Measurements from ENCODE around the gene VPS72.
A peak's percentile ranks its signal among the peaks of the same experiment; 100 is the strongest.
"Not testable (repeated sequence)": the region's sequence is repeated elsewhere in the genome, so short reads cannot be mapped to it uniquely, and the experiment has no call there.

Gene VPS72

GRCh38 chr1:151189637-151190445 lies at the start of gene VPS72:
VPS72 (minus strand) TSS chr1:151190197; CDS start chr1:151190121, 76 bp downstream.
- Histone ChIP-seq H3K36me3 (ENCODE audit: control insufficient read depth, insufficient read depth, low read length) (peaks cover 4% of the 10 kb centered on the region), H3K9ac (ENCODE audit: low read depth, low read length) (peak within 1 kb of the TSS; percentile 74), H3K4me1 (ENCODE audit: control insufficient read depth, insufficient read depth, low read length) (no peaks in the 10 kb centered on the region), H3K4me3 (ENCODE audit: low read depth, low read length) (peak within 1 kb of the TSS; percentile 80), H3K9me3 (ENCODE audit: control insufficient read depth, insufficient read depth, low read length) (no peaks in the 10 kb centered on the region), H3K27me3 (ENCODE audit: control insufficient read depth, insufficient read depth, low read length) (no peaks in the 10 kb centered on the region)

GRCh38 chr1:151238467-151238739 lies 48.4 kb upstream of the VPS72 start:
- Histone ChIP-seq H3K4me1 (ENCODE audit: control insufficient read depth, insufficient read depth, low read length) (no peaks in the 10 kb centered on the region), H3K27me3 (ENCODE audit: control insufficient read depth, insufficient read depth, low read length) (no peaks in the 10 kb centered on the region), H3K36me3 (ENCODE audit: control insufficient read depth, insufficient read depth, low read length) (peaks cover 72% of the 10 kb centered on the region), H3K4me3 (ENCODE audit: low read depth, low read length) (no peak overlapping the region), H3K9me3 (ENCODE audit: control insufficient read depth, insufficient read depth, low read length) (no peaks in the 10 kb centered on the region), H3K9ac (ENCODE audit: low read depth, low read length) (no peak overlapping the region)

DNA sequence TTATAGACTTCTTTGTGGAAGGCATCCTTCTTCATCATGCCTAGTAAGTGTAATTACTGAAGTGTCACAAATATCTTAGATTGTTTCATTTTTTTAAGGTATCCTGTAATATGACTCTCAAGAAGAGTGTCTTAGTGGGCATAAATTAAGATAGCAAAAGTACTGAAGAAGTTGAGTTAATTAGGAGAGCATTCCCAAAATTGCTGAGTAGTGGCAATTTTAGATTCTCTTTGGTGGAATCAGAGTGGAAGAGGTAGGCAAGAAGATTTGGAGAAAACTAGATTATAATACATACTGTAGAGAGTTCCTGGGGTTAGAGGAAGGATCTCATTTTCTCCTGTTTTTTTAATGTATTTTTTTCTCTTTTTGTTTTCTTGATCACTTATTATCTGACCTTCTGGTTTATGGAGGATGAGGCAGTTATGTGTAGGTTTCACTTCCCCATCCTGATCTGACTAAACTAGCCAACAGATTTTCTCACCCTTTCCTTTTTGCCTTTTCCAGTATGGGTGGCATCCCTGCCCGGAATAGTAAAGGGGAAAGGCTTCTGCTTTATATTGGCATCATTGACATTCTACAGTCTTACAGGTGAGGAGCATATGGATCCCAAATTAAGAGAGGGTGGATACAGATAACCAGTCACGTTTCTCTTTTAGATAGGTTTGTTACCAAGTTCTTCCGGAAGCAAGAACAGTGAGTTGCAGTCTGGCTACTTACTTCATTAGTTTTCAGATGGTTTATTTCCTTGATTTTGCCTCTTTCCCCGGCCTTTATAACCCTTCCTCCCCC lies 47.9 kb upstream of the VPS72 start:
- no peak overlapping the region for H3K9ac ChIP-seq (ENCODE audit: low read depth, low read length)
- H3K4me3 ChIP-seq (ENCODE audit: low read depth, low read length) = no peak overlapping the region
- H3K9me3 ChIP-seq (ENCODE audit: control insufficient read depth, insufficient read depth, low read length) = no peaks in the 10 kb centered on the region
- H3K27me3 ChIP-seq (ENCODE audit: control insufficient read depth, insufficient read depth, low read length) = no peaks in the 10 kb centered on the region
- H3K4me1 ChIP-seq (ENCODE audit: control insufficient read depth, insufficient read depth, low read length) = no peaks in the 10 kb centered on the region
- H3K36me3 ChIP-seq (ENCODE audit: control insufficient read depth, insufficient read depth, low read length) = peaks cover 67% of the 10 kb centered on the region

- Histone ChIP-seq H3K9ac (ENCODE audit: low read depth, low read length) (no peak overlapping the region), H3K4me1 (ENCODE audit: control insufficient read depth, insufficient read depth, low read length) (no peaks in the 10 kb centered on the region), H3K4me3 (ENCODE audit: low read depth, low read length) (no peak overlapping the region), H3K27me3 (ENCODE audit: control insufficient read depth, insufficient read depth, low read length) (no peaks in the 10 kb centered on the region), H3K36me3 (ENCODE audit: control insufficient read depth, insufficient read depth, low read length) (peaks cover 65% of the 10 kb centered on the region), H3K9me3 (ENCODE audit: control insufficient read depth, insufficient read depth, low read length) (no peaks in the 10 kb centered on the region)
These were observed 45.2 kb upstream of the VPS72 start for GRCh38 chr1:151235235-151235634.

DNA sequence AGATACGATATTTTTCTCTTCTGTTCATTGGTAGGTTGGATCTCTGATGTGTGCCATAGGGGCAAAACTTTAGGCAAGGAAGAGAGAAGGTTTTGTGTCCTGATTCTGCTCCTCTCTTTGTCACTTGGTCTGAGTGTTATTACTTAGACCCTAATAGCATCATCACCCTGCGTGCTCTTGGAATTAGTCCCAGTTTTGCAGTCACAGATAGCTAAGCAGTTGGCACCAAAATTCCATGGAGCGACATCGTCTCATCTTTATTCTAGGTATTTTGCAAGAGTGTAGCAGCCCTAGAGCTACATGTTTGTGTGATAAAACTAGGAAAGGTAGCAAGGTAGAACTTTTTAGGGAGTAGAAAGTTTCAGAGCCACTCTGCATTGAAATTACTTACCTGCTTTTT lies 32.1 kb upstream of the VPS72 start:
- peaks cover 10% of the 10 kb centered on the region for H3K36me3 ChIP-seq (ENCODE audit: control insufficient read depth, insufficient read depth, low read length)
- H3K9me3 ChIP-seq (ENCODE audit: control insufficient read depth, insufficient read depth, low read length) = no peaks in the 10 kb centered on the region
- no peaks in the 10 kb centered on the region for H3K4me1 ChIP-seq (ENCODE audit: control insufficient read depth, insufficient read depth, low read length)
- H3K9ac ChIP-seq (ENCODE audit: low read depth, low read length) = no peak overlapping the region
- no peak overlapping the region for H3K4me3 ChIP-seq (ENCODE audit: low read depth, low read length)
- H3K27me3 ChIP-seq (ENCODE audit: control insufficient read depth, insufficient read depth, low read length) = no peaks in the 10 kb centered on the region

- H3K4me3 ChIP-seq (ENCODE audit: low read depth, low read length) = no peak overlapping the region
- no peaks in the 10 kb centered on the region for H3K4me1 ChIP-seq (ENCODE audit: control insufficient read depth, insufficient read depth, low read length)
- H3K36me3 ChIP-seq (ENCODE audit: control insufficient read depth, insufficient read depth, low read length) = peaks cover 10% of the 10 kb centered on the region
- no peaks in the 10 kb centered on the region for H3K27me3 ChIP-seq (ENCODE audit: control insufficient read depth, insufficient read depth, low read length)
- no peak overlapping the region for H3K9ac ChIP-seq (ENCODE audit: low read depth, low read length)
- no peaks in the 10 kb centered on the region for H3K9me3 ChIP-seq (ENCODE audit: control insufficient read depth, insufficient read depth, low read length)
These were observed 31.6 kb upstream of the VPS72 start for GRCh38 chr1:151221616-151222015.

GRCh38 chr1:151213560-151213959 lies 23.6 kb upstream of the VPS72 start:
- Histone ChIP-seq H3K9me3 (ENCODE audit: control insufficient read depth, insufficient read depth, low read length) (no peaks in the 10 kb centered on the region), H3K4me3 (ENCODE audit: low read depth, low read length) (no peak overlapping the region), H3K9ac (ENCODE audit: low read depth, low read length) (no peak overlapping the region), H3K36me3 (ENCODE audit: control insufficient read depth, insufficient read depth, low read length) (peaks cover 5% of the 10 kb centered on the region), H3K27me3 (ENCODE audit: control insufficient read depth, insufficient read depth, low read length) (no peaks in the 10 kb centered on the region), H3K4me1 (ENCODE audit: control insufficient read depth, insufficient read depth, low read length) (no peaks in the 10 kb centered on the region)

GRCh38 chr1:151211972-151212705 lies 22.1 kb upstream of the VPS72 start:
- Histone ChIP-seq H3K9ac (ENCODE audit: low read depth, low read length) (no peak overlapping the region), H3K36me3 (ENCODE audit: control insufficient read depth, insufficient read depth, low read length) (peaks cover 5% of the 10 kb centered on the region), H3K27me3 (ENCODE audit: control insufficient read depth, insufficient read depth, low read length) (no peaks in the 10 kb centered on the region)

DNA sequence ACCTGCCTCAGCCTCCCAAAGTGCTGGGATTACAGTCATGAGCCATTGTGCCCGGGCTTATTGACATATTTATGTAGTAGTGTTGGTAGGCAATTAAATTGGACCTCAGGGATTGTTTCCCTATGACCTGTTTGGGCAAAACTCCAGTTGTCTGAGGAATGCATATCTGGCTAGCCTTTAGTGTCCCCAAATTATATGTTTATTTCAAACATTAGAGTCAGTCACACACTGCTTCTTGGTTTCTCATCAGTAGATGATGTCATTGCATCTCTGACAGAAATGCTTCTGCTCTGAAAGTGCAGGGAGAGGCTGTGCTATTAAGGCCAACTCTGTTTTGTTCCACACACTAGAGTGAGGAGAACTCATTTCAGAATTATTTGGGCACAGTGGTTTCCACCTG lies 20.8 kb upstream of the VPS72 start:
- Histone ChIP-seq H3K9ac (ENCODE audit: low read depth, low read length) (no peak overlapping the region), H3K36me3 (ENCODE audit: control insufficient read depth, insufficient read depth, low read length) (peaks cover 10% of the 10 kb centered on the region), H3K27me3 (ENCODE audit: control insufficient read depth, insufficient read depth, low read length) (no peaks in the 10 kb centered on the region)

More at GRCh38 chr1:151211972-151212705, 22.1 kb upstream of the VPS72 start:
- Histone ChIP-seq H3K4me1 (ENCODE audit: control insufficient read depth, insufficient read depth, low read length) (no peaks in the 10 kb centered on the region), H3K9me3 (ENCODE audit: control insufficient read depth, insufficient read depth, low read length) (no peaks in the 10 kb centered on the region), H3K4me3 (ENCODE audit: low read depth, low read length) (no peak overlapping the region)

GRCh38 chr1:151205381-151205965 lies 15.5 kb upstream of the VPS72 start:
- not testable (repeated sequence) for H3K4me3 ChIP-seq (ENCODE audit: low read depth, low read length); H3K27me3 ChIP-seq (ENCODE audit: control insufficient read depth, insufficient read depth, low read length); H3K4me1 ChIP-seq (ENCODE audit: control insufficient read depth, insufficient read depth, low read length); H3K9ac ChIP-seq (ENCODE audit: low read depth, low read length); H3K9me3 ChIP-seq (ENCODE audit: control insufficient read depth, insufficient read depth, low read length)
- peaks cover 18% of the 10 kb centered on the region for H3K36me3 ChIP-seq (ENCODE audit: control insufficient read depth, insufficient read depth, low read length)

More for the DNA sequence above, 20.8 kb upstream of the VPS72 start:
- H3K4me1 ChIP-seq (ENCODE audit: control insufficient read depth, insufficient read depth, low read length) = no peaks in the 10 kb centered on the region
- H3K9me3 ChIP-seq (ENCODE audit: control insufficient read depth, insufficient read depth, low read length) = no peaks in the 10 kb centered on the region
- H3K4me3 ChIP-seq (ENCODE audit: low read depth, low read length) = no peak overlapping the region

DNA sequence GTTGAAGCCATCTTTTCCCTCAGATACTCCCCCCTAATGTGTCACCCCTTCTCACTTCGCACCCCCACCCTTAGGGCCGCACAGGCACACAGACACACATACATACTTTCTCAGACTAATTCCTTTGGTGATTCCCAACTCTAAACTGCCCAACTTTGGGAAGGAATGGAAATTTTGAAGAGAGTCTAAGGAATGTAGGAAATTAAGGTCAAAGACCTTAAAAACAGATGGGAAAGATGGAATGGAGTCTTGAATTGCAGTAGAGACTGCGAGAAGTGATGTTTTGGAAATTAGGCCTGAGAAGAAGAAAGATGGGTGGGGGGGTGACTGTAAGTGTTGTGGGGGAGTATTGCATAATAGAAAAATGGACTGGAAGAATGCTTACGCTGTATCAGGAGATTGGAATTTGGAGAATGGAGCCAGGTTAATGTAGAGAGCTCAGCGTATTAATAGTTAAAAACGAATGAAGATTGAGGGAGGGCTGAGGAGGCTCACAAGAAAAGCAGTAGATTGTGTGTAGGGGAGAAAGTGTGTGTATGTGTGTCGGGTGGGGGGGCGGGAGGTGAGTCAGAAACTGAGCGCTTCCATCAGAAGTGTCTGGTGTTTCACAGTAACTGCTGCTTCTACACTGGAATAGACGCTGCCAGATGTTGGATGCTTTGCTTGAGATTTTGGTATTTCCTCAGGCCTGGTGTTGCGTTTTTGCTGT lies 10.0 kb upstream of the VPS72 start:
- Histone ChIP-seq H3K9me3 (ENCODE audit: control insufficient read depth, insufficient read depth, low read length) (no peaks in the 10 kb centered on the region), H3K36me3 (ENCODE audit: control insufficient read depth, insufficient read depth, low read length) (peaks cover 8% of the 10 kb centered on the region), H3K4me1 (ENCODE audit: control insufficient read depth, insufficient read depth, low read length) (no peaks in the 10 kb centered on the region), H3K9ac (ENCODE audit: low read depth, low read length) (peak overlapping the region; percentile 82), H3K4me3 (ENCODE audit: low read depth, low read length) (peak overlapping the region; percentile 88), H3K27me3 (ENCODE audit: control insufficient read depth, insufficient read depth, low read length) (no peaks in the 10 kb centered on the region)

All from iPS-15b (cell line).